HepG2 (cell line): ENCODE data around the gene RCHY1. TPM values are rescaled to one million over a fixed set of nuclear protein-coding genes. Genes with fewer than 3 reads are reported as not detected.

Source experiments
- DPF2 ChIP-seq: sonication (generic); formaldehyde crosslinking; IDR thresholded peaks from 2 replicates; pipeline ENCODE4 v1.4.0; 2020; ENCODE audit warnings: mild to moderate bottlenecking, low read depth, missing genetic modification reagents, borderline replicate concordance
- GATA4 ChIP-seq: sonication (generic); IDR thresholded peaks from 2 replicates; pipeline ENCODE4 v1.6.1; 2016; ENCODE audit warnings: antibody characterized with exemption, low read depth, borderline replicate concordance
- HOXA7 ChIP-seq: sonication (generic); formaldehyde crosslinking; IDR thresholded peaks from 2 replicates; pipeline ENCODE4 v1.8.1; 2022; ENCODE audit warnings: mild to moderate bottlenecking, missing genetic modification reagents, moderate library complexity
- KLF9 ChIP-seq: IDR thresholded peaks from 2 replicates; pipeline ENCODE4 v1.6.1; 2016; ENCODE audit warnings: low read depth
- MAF1 ChIP-seq: sonication (generic); formaldehyde crosslinking; IDR thresholded peaks from 2 replicates; pipeline ENCODE4 v1.5.0; 2020; ENCODE audit warnings: missing genetic modification reagents, borderline replicate concordance
- MED8 ChIP-seq: sonication (generic); formaldehyde crosslinking; IDR thresholded peaks from 2 replicates; pipeline ENCODE4 v1.8.1; 2023; ENCODE audit warnings: mild to moderate bottlenecking, missing genetic modification reagents; ENCODE audit not compliant: insufficient replicate concordance
- PRPF4 ChIP-seq: fragments of 200-400 bp; formaldehyde crosslinking; IDR thresholded peaks from 2 replicates; pipeline ENCODE4 v1.6.1; 2016; ENCODE audit warnings: low read length, low read depth; ENCODE audit not compliant: poor library complexity, severe bottlenecking
- SIN3A ChIP-seq: IDR thresholded peaks from 2 replicates; pipeline ENCODE4 v1.6.1; 2011; ENCODE audit warnings: low read depth, mild to moderate bottlenecking, control low read depth, low read length, borderline replicate concordance
- SMAD9 ChIP-seq: sonication (generic); formaldehyde crosslinking; IDR thresholded peaks from 2 replicates; pipeline ENCODE4 v1.5.1; 2020; ENCODE audit warnings: mild to moderate bottlenecking, missing genetic modification reagents
- SNAPC2 ChIP-seq: sonication (generic); formaldehyde crosslinking; IDR thresholded peaks from 2 replicates; pipeline ENCODE4 v1.8.1; 2022; ENCODE audit warnings: mild to moderate bottlenecking, missing genetic modification reagents
- SOX5 ChIP-seq: IDR thresholded peaks from 2 replicates; pipeline ENCODE4 v1.6.1; 2016; ENCODE audit warnings: borderline replicate concordance
- SSRP1 ChIP-seq: IDR thresholded peaks from 2 replicates; pipeline ENCODE4 v1.6.1; 2016; ENCODE audit warnings: control low read depth
- SYNCRIP ChIP-seq: fragments of 200-400 bp; formaldehyde crosslinking; IDR thresholded peaks from 2 replicates; pipeline ENCODE4 v1.6.1; 2018; ENCODE audit warnings: mild to moderate bottlenecking, low read depth, low read length; ENCODE audit not compliant: insufficient read depth
- TBX3 ChIP-seq: fragments of 450-650 bp; IDR thresholded peaks from 2 replicates; pipeline ENCODE4 v1.6.1; 2017; ENCODE audit warnings: antibody characterized with exemption, mild to moderate bottlenecking, inconsistent platforms, borderline replicate concordance
- ZFP36 ChIP-seq: fragments of 150-350 bp; IDR thresholded peaks from 2 replicates; pipeline ENCODE4 v1.6.1; 2018; ENCODE audit warnings: borderline replicate concordance, low read length, low read depth; ENCODE audit not compliant: partially characterized antibody
- ZNF382 ChIP-seq: sonication (generic); formaldehyde crosslinking; IDR thresholded peaks from 2 replicates; pipeline ENCODE4 v1.5.0; 2020; ENCODE audit warnings: missing genetic modification reagents, mild to moderate bottlenecking, borderline replicate concordance
- ZNF383 ChIP-seq: sonication (generic); formaldehyde crosslinking; IDR thresholded peaks from 2 replicates; pipeline ENCODE4 v1.4.0; 2020; ENCODE audit warnings: missing genetic modification reagents, mild to moderate bottlenecking, borderline replicate concordance
- ZNF501 ChIP-seq: sonication (generic); formaldehyde crosslinking; IDR thresholded peaks from 2 replicates; pipeline ENCODE4 v1.5.1; 2020; ENCODE audit warnings: mild to moderate bottlenecking, moderate library complexity, missing genetic modification reagents
- ZNF672 ChIP-seq: sonication (generic); formaldehyde crosslinking; IDR thresholded peaks from 2 replicates; pipeline ENCODE4 v1.8.1; 2022; ENCODE audit warnings: missing genetic modification reagents
- ZNF749 ChIP-seq: sonication (generic); formaldehyde crosslinking; IDR thresholded peaks from 2 replicates; pipeline ENCODE4 v1.8.0; 2022; ENCODE audit warnings: mild to moderate bottlenecking, missing genetic modification reagents, moderate library complexity, borderline replicate concordance
- ZNF792 ChIP-seq: IDR thresholded peaks from 2 replicates; pipeline ENCODE4 v1.6.1; 2016
- ZNF879 ChIP-seq: sonication (generic); formaldehyde crosslinking; IDR thresholded peaks from 2 replicates; pipeline ENCODE4 v1.8.1; 2023; ENCODE audit warnings: missing genetic modification reagents
- polyA plus RNA-seq, 8 experiments: library from polyadenylated mRNA; depleted of rRNA in 3 of 8; stranded (reverse) in 7 of 8; unstranded in 1 of 8; fragments of >200 nt; fragmentation: Illumina TruSeq in 4 of 8; extraction: Trizol in 4 of 8; gene quantifications; 2 replicates each; pipeline versions ENCODE4 v1.2.1 to v1.2.3, GENCODE V29; 2011 to 2016; ENCODE audit warnings: low read depth in 4 of 8, missing spikeins in 1 of 8, mixed read lengths in 1 of 8; ENCODE audit not compliant: insufficient read depth in 1 of 8
- total RNA-seq, 5 experiments: library from RNA; depleted of rRNA; stranded (reverse); fragments of >200 nt; fragmentation: Illumina TruSeq; extraction: Trizol; gene quantifications; 2 replicates each; pipeline ENCODE4 v1.2.3, GENCODE V29; 2016; ENCODE audit warnings: low read depth in 1 of 5
- TF ChIP-seq, protein P1 (sequence below): sonication (generic); formaldehyde crosslinking; IDR thresholded peaks from 2 replicates; pipeline ENCODE4 v1.4.0; 2020; ENCODE audit warnings: missing genetic modification reagents; ENCODE audit errors: not compliant biosample characterization
- TF ChIP-seq, protein P2 (sequence below): sonication (generic); formaldehyde crosslinking; IDR thresholded peaks from 2 replicates; pipeline ENCODE4 v1.8.1; 2023; ENCODE audit warnings: mild to moderate bottlenecking, missing genetic modification reagents
- TF ChIP-seq, protein P3 (sequence below): sonication (generic); formaldehyde crosslinking; IDR thresholded peaks from 2 replicates; pipeline ENCODE4 v1.5.0; 2020; ENCODE audit warnings: mild to moderate bottlenecking, low read depth, missing genetic modification reagents, borderline replicate concordance
- TF ChIP-seq, protein P4 (sequence below): sonication (generic); formaldehyde crosslinking; IDR thresholded peaks from 2 replicates; pipeline ENCODE4 v1.4.0; 2020; ENCODE audit warnings: mild to moderate bottlenecking, missing genetic modification reagents

Gene RCHY1
- total and polyA plus RNA-seq, 2 of the 13 experiments (the other 11 are each of a cell fraction or from before 2014, with no cell fraction given), result 19.9 to 30.5 TPM

DNA sequence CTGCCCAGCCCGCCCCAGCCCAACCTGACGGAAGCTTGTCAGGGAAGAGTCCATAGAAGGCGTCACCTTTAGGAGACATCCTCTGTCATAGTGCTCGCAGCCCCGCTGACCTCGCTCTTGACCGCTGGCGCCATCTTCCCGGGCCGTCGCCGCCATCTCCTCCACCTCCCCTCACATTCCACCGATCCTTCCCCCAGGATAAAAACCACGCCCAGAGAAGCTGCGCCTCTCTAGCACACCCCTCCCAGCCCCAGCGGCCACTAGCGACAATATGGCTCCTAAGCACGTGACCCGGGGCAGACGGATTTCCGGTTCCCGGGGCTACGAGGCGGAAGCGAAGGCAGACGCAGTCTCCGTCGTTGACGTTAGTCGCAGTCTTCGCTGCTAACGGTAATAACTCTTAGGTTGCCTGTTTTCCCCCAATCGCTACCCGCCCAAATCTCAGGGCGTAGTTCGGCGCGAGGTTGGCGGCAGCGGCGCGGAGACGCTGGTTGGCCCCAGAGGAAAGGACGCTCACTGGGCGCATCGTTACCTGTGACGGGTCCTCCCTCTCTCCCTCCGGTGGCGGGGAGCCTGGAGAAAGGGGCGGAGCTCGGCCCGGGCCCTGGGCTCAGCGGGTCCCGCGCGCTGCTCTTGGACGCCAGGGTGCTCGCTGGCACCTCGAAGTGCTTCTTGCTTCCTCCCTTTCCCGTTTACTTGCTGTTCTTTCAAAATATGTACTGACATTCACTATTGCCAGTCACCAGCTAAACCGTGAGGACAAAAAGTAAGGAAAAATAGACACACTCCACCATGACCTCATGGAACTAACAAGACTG is at the start of gene RCHY1, which contains the start of gene THAP6 (continued):
- TF ChIP-seq, protein P1, sequence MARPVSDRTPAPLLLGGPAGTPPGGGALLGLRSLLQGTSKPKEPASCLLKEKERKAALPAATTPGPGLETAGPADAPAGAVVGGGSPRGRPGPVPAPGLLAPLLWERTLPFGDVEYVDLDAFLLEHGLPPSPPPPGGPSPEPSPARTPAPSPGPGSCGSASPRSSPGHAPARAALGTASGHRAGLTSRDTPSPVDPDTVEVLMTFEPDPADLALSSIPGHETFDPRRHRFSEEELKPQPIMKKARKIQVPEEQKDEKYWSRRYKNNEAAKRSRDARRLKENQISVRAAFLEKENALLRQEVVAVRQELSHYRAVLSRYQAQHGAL, result peak; percentile 15
- TF ChIP-seq KLF9 (CRISPR knock-in tag) (peak; percentile 85; the same call in 1 of the 2 replicates), SYNCRIP (no peak), ZNF879 (no peak), TBX3 (peak; percentile 25; the same call in 1 of the 2 replicates), SNAPC2 (CRISPR knock-in tag) (peak; percentile 31; the same call in 1 of the 2 replicates), SMAD9 (no peak), MED8 (CRISPR knock-in tag) (peak; percentile 63), DPF2 (CRISPR knock-in tag) (no peak), MAF1 (CRISPR knock-in tag) (peak; percentile 36; the same call in 1 of the 2 replicates), PRPF4 (no peak), SOX5 (CRISPR knock-in tag) (peak; percentile 53; the same call in 1 of the 2 replicates), SSRP1 (CRISPR knock-in tag) (no peak), ZNF383 (no peak), ZNF382 (CRISPR knock-in tag) (no peak), ZNF792 (peak; percentile 56; the same call in 1 of the 2 replicates), ZNF501 (CRISPR knock-in tag) (peak; percentile 89), HOXA7 (CRISPR knock-in tag) (no peak), ZFP36 (no peak), ZNF672 (CRISPR knock-in tag) (no peak), ZNF749 (CRISPR knock-in tag) (peak; percentile 77; the same call in 1 of the 2 replicates), GATA4 (0 out of 2 replicates have a peak, but pooled peaks have one; percentile 49), SIN3A (0 out of 2 replicates have a peak, but pooled peaks have one; percentile 58)
- TF ChIP-seq, protein P2, sequence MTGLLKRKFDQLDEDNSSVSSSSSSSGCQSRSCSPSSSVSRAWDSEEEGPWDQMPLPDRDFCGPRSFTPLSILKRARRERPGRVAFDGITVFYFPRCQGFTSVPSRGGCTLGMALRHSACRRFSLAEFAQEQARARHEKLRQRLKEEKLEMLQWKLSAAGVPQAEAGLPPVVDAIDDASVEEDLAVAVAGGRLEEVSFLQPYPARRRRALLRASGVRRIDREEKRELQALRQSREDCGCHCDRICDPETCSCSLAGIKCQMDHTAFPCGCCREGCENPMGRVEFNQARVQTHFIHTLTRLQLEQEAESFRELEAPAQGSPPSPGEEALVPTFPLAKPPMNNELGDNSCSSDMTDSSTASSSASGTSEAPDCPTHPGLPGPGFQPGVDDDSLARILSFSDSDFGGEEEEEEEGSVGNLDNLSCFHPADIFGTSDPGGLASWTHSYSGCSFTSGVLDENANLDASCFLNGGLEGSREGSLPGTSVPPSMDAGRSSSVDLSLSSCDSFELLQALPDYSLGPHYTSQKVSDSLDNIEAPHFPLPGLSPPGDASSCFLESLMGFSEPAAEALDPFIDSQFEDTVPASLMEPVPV (CRISPR knock-in tag), result 0 out of 2 replicates have a peak, but pooled peaks have one; percentile 76
- TF ChIP-seq, protein P3, sequence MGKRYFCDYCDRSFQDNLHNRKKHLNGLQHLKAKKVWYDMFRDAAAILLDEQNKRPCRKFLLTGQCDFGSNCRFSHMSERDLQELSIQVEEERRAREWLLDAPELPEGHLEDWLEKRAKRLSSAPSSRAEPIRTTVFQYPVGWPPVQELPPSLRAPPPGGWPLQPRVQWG (CRISPR knock-in tag), result no peak
- TF ChIP-seq, protein P4, sequence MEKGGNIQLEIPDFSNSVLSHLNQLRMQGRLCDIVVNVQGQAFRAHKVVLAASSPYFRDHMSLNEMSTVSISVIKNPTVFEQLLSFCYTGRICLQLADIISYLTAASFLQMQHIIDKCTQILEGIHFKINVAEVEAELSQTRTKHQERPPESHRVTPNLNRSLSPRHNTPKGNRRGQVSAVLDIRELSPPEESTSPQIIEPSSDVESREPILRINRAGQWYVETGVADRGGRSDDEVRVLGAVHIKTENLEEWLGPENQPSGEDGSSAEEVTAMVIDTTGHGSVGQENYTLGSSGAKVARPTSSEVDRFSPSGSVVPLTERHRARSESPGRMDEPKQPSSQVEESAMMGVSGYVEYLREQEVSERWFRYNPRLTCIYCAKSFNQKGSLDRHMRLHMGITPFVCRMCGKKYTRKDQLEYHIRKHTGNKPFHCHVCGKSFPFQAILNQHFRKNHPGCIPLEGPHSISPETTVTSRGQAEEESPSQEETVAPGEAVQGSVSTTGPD (CRISPR knock-in tag), result no peak
